Stromal cell of bone marrow (primary cell): Measurements from ENCODE around the gene PLEKHH2.
"Not testable (repeated sequence)": the region's sequence is repeated elsewhere in the genome, so short reads cannot be mapped to it uniquely, and the experiment has no call there.

Experiments
- DNase-seq: peaks from one replicate; pipeline ENCODE4 v3.0.0-alpha.2; 2012; ENCODE audit warnings: low read depth

Gene PLEKHH2

DNA sequence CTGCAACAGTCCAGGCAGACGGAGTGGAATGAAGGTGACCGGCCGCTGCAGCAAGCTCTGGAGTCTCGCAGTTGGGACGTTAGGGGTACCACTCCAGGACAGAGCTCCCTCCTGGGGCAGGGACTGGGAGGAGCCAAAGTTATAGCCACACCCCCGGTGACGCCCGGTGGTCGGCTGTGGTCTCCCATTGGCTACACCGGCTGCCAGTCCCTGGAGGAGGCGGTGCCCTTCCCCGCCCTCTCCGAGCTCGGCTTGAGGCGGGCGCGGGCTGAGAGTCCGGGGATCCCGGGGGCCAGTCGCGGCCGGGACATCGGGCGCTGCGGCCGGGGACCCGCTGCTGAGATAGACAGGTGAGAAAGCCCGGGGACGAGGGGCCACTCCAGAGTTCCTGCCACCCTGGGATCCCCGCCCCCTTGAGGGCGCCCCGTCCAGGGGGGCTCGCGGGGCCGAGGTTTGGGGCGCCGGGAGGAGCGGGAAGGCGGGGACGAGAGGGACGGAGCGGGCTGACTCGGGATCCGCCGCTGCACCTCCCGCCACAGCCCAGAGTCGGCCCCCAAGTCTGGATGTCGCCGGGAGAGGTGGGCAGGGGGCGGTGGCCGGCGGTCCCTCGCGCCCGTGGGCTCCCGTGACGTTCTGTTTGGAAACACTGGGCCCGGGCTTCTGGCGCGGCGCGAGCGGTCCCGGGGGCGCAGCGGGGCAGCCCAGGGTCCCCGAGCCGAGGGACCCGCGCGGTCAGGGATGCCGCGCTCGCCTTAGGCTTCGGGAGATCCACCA, at the start of gene PLEKHH2:
Gene PLEKHH2, plus strand, starts transcription at position 231 of the 774 bp plus-strand sequence. CDS start 7,414 bp downstream, outside the sequence.
- peak; percentile 71 for DNase-seq

GRCh38 chr2:43592443-43592842, 44.6 kb upstream of the PLEKHH2 start:
- DNase-seq: peak; percentile 41

GRCh38 chr2:43593254-43593653, 43.8 kb upstream of the PLEKHH2 start:
- no peak for DNase-seq

- no peak for DNase-seq
These were observed 42.2 kb upstream of the PLEKHH2 start for GRCh38 chr2:43594875-43595274.

- DNase-seq: peak; percentile 99
These were observed 41.3 kb upstream of the PLEKHH2 start, which contains the start of gene THADA for GRCh38 chr2:43595603-43596412. Gene THADA (minus strand): TSS chr2:43596038. CDS start chr2:43592392, 3,646 bp downstream.

DNA sequence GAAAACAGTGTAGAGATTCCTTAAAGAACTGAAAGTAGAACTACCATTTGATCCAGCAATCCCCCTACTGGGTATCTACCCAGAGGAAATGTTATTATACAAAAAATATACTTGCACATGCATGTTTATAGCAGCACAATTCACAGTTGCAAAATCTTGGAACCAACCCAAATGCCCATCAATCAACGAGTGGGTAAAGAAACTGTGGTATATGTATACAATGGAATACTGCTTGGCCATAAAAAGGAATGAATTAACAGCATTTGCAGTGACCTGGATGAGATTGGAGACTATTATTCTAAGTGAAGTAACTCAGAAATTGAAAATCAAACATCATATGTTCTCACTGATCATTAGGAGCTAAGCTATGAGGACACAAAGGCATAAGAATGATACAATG, 36.5 kb upstream of the PLEKHH2 start:
- not testable (repeated sequence) for DNase-seq

DNA sequence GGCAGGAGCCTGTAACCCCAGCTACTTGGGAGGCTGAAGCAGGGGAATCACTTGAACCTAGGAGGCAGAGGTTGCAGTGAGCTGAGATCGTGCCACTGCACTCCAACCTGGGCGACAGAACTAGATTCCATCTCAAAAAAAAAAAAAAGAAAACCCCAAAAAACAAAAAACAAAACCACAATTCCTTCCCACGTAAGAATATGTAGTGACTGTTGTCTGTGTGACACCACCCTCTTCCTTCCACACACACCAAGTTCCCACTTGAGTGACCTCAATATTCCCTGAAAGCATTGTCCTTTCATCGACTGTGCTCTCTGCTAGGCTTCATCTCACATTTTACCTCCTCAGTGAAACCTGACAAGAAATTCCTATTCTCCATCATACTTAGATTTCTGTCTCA, 32.4 kb upstream of the PLEKHH2 start:
- no peak for DNase-seq

DNA sequence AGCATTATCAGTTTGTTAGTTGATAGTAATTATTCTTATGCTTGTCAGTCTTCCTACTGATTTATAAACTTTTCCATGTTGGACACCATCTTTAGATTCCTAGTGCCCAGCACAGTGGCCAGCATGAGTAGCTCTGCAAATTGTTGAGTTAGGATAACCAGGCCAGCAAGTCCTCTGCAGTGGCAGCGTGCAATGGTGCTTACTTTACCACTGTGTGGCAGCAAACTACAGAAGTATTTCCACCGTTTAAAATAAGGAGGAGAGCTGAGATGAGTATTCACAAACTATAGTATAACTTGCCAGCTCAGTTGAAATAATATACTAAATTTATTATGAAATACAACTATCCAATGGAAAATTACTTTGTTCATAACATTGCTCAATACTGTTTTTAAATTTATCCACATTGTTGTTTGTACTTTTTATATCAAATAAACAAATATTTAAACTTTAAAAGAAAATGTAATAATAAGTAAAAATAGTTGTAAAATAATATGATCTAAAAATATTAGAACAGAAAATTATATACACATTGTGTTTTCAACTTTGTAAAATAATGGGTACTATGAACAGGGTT, 31.9 kb upstream of the PLEKHH2 start:
- DNase-seq: peak; percentile 54

GRCh38 chr2:43605851-43606250, 31.2 kb upstream of the PLEKHH2 start:
- no peak for DNase-seq

- DNase-seq: peak; percentile 28
These were observed 27.7 kb upstream of the PLEKHH2 start for GRCh38 chr2:43609290-43609918.

DNA sequence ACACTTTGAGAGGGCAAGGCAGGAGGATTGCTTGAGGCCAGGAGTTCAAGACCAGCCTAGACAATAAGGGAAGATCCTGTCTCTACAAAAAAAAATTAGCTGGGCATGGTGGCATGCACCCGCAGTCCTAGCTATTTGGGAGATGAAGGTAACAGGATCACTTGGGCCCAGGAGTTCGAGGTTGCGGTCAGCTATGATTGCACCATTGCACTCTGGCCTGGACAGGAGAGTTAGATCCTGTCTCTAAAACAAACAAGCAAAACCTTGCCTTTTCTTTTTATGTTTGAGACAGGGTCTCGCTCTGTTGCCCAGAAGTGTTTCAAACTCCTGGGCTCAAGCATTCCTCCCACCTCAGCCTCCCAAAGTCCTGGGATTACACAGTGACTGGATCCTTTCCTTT, 26.7 kb upstream of the PLEKHH2 start:
- no peak for DNase-seq

- DNase-seq: peak; percentile 57
These were observed 24.8 kb upstream of the PLEKHH2 start for GRCh38 chr2:43611987-43612894.

DNA sequence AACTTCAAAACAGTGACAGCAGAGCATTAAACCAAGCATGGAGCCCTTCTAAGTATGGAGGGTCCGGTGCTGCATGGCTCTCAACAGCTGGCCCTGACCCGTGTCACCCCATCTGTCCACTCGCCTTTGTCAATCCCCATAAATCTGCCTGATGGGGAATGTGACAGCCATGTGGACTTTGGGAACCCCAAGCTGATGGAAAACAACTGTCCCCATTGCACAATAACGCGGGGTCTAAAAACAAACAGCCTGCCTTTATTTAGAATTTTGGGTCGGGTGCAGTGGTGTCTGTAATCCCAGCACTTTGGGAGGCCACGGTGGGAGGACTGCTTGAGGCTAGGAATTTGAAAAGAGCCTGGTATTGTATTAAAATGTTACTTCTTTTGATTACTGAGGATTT, 24.1 kb upstream of the PLEKHH2 start:
- DNase-seq: no peak

- no peak for DNase-seq
These were observed 19.9 kb upstream of the PLEKHH2 start for GRCh38 chr2:43616967-43617680.

GRCh38 chr2:43619511-43619910, 17.5 kb upstream of the PLEKHH2 start:
- DNase-seq: no peak

DNA sequence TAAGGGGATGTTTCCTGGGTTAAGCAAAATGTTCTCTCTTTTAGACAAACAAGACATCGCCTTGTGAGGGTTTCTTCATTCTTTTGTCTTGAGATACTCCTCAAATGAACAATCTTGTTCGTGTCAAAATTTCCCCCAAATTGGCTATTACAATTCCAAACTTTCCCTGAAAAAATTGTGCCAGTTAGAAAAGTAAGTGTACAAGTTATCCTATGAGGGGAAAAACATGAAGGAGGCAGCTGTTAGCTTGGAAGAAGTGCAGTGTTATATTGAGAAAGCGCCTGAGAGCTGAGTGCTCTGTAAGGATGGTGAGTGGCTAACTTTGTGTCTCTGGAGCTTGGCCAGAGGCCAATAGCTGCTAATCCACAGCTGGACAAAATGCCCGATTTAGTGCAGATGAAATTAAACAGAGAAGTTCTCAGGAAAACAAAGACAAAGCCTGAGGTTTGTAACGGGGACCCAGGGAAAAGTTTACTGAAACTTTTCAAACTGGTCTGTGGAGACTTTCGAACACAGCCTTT, 14.1 kb upstream of the PLEKHH2 start:
- no peak for DNase-seq

DNA sequence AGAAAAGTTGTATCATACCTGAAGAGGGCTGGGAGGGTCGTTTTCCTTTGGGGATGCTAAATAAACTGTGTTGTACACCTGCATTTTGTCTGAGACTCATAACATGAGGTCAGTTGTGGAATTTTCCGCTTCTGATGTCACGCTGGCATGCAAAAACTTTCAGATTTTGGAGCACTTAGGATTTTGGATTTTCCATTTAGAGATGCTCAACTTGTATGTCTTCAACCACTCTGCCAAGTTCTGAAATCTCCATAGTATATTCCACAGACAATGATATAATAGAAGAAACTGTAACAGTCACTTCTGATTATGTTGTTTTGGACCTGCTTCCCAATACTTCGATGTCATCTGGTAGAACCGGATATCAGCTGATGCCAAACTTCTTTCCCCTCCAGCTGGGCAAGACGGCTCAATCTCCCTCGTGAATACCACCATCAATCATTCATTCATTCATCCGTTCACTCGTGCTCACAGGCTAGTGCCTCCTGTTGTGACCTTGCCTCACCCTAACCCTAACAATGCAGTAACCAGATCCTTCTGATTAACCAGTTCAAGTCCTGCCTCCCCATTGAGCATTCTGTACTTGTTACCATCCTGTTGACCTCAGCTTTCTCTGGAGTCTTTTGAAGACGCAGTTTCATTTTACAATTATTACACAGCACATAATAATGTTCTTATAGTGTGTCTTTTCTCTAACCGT, 5.3 kb upstream of the PLEKHH2 start:
- DNase-seq: no peak

DNA sequence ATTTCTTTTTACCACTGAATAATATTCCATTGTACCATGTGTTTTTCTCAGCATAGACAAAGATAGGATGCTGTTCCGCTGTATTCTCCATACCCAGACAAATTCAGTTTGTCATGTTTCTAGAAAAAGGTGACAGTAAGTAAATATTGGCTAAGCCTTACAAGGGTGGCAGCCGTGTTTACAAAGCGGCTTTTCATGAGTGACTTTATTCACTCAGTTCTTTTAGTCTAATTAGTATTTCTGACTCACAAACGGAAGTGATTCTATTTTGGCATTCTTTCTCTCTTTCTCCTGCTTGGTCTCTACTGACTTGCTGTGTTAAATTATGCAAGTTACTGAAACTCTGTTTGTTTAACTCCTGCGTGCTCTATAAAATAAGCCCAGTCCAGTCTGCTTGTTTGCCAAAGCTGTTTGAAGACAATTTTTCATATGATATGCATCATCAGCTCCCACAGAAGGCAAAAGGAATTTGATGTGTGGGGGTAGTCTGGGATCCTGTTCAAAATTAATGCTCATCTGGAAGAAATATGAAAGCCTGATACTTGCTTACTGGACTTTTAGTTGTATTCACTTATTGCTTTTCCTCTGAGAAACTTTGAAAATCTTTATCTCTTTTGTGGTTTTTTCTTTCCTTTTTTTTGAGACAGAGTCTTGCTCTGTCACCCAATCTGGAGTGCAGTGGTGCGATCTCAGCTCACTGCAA, 2.3 kb upstream of the PLEKHH2 start:
- peak; percentile 87 for DNase-seq

GRCh38 chr2:43636153-43636552, 907 bp upstream of the PLEKHH2 start:
- DNase-seq: not testable (repeated sequence)
